ENCODE measurements around the gene OR4P4.

The OR4P4 gene

DNA sequence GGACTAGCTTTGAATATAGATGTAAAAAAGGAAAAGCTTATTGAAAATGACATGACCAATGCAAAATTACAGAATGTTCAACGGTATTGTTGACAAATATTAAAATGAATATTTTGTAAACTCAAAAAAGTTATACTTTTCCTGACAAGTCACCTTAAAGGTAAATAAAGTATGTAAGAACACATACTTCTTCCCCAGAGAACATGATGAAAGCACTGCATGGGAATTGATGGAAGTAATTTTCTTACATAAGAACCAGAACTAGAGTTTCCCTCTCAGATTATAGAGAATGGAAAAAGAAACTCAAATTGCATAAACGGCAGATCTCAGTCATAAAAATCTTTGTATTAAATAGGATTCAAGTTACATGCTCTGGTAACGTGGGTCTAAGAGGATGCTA lies at the start of gene OR4P4:
OR4P4 (plus strand) TSS at position 301 of the 400 bp plus-strand sequence.
- DNase-seq = no peak

DNA sequence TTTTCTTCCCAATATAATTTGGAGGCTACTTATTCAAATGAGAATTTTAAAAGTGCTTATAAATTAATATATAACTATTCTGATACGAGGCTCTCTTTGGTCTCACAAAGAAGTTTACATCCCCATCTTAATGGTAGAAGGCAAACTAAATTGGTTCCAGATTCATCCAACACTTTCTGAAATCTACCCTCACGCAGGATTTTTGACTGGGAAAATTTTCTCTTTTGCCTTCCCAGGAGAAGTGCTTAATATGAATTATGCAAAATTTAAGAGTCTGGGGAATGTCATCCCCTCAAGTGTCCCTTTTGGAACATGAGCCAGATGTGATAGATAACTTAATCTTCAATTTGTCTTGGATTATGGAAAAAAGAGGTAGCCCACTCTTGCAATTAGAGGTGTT lies 27.4 kb upstream of the OR4P4 start, which contains the start of gene OR4C11:
OR4C11 (minus strand) TSS at position 101 of the 400 bp plus-strand sequence. CDS start 3,272 bp downstream, outside the sequence.
- DNase-seq = no peak

DNA sequence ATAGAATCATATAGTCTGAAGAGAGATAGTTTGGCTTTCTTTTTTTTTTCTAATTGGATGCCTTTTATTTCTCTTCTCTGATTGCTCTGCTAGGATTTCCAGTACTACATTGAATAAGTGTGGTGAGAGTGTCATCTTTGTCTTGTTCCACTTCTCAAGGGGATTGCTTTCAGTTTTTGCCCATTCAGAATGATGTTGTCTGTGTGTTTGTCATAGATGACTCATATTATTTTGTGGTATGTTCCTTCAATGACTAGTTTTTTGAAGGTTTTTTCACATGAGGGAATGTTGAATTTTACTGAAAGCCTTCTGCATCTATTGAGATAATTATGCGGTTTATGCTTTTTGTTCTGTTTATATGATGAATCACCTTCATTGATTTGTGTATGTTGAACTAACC lies 10.4 kb upstream of the OR4P4 start:
- no peak for DNase-seq

DNA sequence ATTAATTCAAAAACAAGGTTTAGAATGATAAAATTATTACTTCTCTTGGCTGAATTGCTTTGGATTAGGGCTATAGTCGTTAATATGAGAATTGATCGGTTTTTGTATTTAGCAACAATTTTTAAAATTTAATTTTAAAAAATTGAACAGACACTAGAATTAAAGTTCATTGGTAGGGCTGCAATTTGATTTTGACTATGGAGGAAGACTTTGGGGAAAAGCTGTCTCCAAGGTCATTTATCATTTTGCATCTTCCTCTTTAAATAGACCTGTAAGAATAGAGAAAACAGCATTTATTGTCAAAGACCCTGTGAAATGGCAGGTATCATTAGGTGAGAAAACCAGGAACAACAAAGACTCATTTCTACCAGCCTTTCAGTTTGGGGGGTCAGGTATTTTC lies 13.1 kb downstream of the OR4P4 start, which contains the start of gene OR4S2:
OR4S2 (plus strand) TSS at position 301 of the 400 bp plus-strand sequence. CDS start 2,577 bp downstream, outside the sequence.
- no peak for DNase-seq

- DNase-seq = no peak
Measured at GRCh38 chr11:55652560-55652959, 17.6 kb downstream of the OR4P4 start.

DNA sequence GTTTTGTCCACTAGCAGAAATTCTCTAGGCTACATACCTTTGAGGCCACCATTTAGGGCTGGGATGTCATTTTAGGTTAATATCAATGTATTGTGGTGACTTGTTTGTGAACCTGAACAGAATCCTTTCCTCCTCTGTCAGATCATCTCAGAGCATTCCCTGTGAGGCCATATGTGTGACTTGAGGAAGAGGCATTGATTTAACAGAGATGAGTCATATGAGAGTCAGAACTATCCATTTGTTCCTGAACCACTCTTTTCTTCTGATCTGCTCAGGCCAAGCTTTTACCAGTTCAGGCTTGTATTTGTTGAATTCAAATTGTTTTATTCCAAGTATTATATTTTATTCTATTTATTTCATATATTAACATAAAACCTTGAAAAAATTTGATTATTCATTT lies 20.2 kb downstream of the OR4P4 start:
- no peak for DNase-seq

DNA sequence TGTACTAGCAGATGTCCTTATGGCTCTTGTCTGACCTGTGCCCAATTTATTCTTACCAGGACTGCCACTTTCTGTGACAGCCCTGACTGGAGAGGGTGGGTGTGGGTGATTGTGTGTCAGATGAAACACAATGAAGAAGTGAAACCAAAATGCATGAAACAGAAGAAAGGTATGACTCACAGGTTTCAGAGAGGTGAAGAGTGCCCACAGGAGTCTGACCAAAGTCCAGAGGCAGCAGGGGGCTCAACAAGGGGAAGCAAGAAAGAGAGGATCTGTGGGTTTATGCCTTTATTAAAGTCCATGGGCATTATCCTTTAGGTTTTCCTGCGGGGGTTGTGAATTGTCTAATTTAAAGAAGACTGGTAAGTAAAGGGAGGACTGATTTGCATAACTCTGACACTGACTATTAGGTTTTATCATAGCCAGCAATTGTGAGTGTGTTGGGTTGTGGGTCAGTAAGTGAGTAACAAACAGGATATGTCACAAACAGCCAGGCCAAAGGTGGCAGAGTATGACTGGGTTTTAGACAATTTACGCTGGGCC lies 23.2 kb downstream of the OR4P4 start:
- no peak for DNase-seq

- no peak for DNase-seq
Measured at GRCh38 chr11:55658608-55659007, 23.7 kb downstream of the OR4P4 start.

DNA sequence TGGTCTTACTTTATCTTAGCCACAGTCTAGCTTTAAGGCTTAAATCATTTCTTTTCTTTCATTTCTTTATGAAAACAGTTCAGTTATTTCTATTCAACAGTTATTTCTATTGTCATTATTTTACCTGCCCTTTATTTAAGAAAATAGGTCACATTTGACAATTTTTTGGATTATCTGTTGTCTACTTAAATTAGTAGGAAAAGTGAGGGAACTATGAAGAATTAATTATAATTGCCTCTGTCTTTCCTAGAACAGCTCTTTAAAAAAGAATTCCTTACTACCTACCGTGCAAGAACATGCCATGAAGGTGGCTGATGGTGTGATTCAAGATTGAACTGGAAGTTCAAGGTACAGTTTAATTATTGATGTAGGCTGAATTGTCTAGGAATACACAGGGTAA lies 27.0 kb downstream of the OR4P4 start, which contains the start of gene OR4C6:
OR4C6 (plus strand) TSS at position 301 of the 400 bp plus-strand sequence. CDS start 2,966 bp downstream, outside the sequence.
- DNase-seq = no peak

- DNase-seq = no peak
Measured at GRCh38 chr11:55669376-55669775, 34.5 kb downstream of the OR4P4 start.

DNA sequence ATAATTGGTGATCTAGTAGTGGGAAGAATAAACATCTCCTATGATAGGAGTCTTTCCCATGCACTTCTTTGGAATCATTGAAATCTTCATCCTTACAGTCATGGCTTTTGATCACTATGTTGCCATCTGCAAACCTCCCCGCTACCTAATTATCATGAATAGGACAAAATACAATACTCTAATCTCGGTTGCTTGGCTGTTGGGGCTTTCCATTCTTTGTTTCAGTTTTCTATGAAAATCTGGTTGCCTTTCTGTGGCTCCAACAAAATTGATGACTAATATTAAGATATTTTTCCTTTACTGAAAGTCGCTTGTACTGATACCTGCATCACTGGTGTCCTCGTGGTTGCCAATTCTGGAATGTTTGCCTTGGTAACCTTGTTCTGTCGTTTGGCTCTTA lies 38.9 kb downstream of the OR4P4 start:
- DNase-seq = no peak
